SH-SY5Y (cell line): Measurements from ENCODE around the gene NUDC.

ENCODE experiments used
- GATA2 ChIP-seq: IDR thresholded peaks from 2 replicates; pipeline ENCODE4 v1.6.1; 2011; ENCODE audit warnings: mild to moderate bottlenecking, low read depth, low read length
- GATA3 ChIP-seq: IDR thresholded peaks from 2 replicates; pipeline ENCODE4 v1.6.1; 2011; ENCODE audit warnings: low read depth, mild to moderate bottlenecking, low read length, moderate library complexity

DNA sequence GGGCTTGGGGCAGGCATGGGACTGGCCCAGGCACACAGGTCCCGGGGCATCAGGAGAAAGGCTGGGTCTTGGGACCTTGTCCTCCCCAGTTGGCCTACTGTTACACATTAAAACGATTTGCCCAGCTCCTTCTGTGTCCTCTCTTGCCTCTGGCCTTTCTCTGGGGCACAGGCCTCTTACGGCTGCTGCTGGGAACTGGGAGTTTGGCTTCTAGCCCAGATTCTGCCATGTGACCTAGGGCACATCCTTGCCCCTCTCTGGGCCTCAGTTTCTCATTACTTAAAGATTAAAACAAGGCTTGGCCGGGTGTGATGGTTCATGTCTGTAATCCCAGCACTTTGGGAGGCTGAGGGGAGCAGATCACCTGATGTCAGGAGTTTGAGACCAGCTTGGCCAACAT lies 24.7 kb downstream of the NUDC start:
- TF ChIP-seq GATA2 = no peak
- TF ChIP-seq GATA3 = no peak
